ENCODE measurements around the gene THSD7B.

The THSD7B gene

DNA sequence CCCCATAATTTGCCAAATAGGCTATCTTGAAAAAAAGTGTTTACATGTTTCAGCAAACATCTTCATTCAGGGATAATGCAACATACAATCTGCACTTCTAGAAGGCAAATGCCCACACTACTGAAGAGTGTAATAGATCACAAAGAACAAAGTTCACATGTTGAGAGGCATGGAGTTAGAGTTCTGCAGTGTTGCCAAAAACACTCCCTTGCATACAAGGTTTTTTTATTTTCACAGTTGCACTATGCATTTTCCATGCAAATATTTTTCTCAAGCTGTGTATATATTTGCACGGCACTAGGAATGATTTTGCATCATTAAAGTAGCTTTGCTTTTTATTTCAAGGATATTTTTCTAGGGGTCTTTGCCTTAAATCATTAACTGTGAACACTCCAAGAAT is 409.9 kb downstream of the THSD7B start:
- H3K36me3 ChIP-seq (ENCODE audit: control insufficient read depth in 1 of 2, insufficient read depth in 2 of 2, low read depth in 1 of 2, low read length in 2 of 2), result no peaks in the 10 kb centered on the region
- no CpG with 5 or more reads among the region's 1 CpG for WGBS

DNA sequence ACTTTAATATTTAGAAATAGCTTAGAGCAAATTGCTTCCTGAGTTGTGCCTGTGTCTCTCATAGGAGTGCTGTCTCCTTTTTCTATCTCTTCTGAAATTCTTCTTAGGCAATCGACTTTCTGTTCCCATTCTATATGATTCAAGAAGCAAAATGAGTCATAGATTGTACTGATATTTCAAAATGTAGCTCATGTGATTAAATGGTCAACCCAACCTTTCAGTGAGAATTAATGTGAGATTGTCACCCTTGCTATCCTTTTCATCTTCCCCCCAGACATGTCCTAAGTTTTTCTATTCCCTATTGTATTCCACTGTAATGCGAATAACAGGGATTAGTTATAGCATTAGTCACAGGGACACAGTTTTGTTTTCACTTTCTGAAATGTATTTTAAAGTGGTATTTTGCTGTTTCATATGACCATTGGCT is 413.6 kb downstream of the THSD7B start:
- no peak overlapping the region for H2BK120ac ChIP-seq (ENCODE audit: low read depth, low read length)
- no peak overlapping the region for H2BK15ac ChIP-seq (ENCODE audit: low read depth, poor library complexity, severe bottlenecking)
- no peak overlapping the region for H3K4ac ChIP-seq (ENCODE audit: low read depth in 1 of 2, low read length in 2 of 2)
- no peaks in the 10 kb centered on the region for H3K79me1 ChIP-seq (replicated peaks; ENCODE audit: low read length, poor library complexity, severe bottlenecking)
- no peak overlapping the region for H4K91ac ChIP-seq (ENCODE audit: low read length)
- no CpG with 5 or more reads among the region's 2 CpGs for WGBS
- H3K9ac ChIP-seq (ENCODE audit: low read length), result peak overlapping the region; percentile 70
- H2BK12ac ChIP-seq (ENCODE audit: low read length in 2 of 2), result no peak overlapping the region
- H3K27me3 ChIP-seq (ENCODE audit: control insufficient read depth in 1 of 2, insufficient read depth in 1 of 2, low read length in 2 of 2), result no peaks in the 10 kb centered on the region
- no peak overlapping the region for H2BK5ac ChIP-seq (ENCODE audit: low read depth, low read length, poor library complexity, severe bottlenecking)
- no peak overlapping the region for H3K23ac ChIP-seq (ENCODE audit: low read length in 2 of 2)
- peak; percentile 63 for DNase-seq
- H2AK5ac ChIP-seq (ENCODE audit: low read length, severe bottlenecking), result no peak overlapping the region
- no peak overlapping the region for H2AFZ ChIP-seq (ENCODE audit: low read depth, low read length)
- peak overlapping the region; percentile 65 for H3K27ac ChIP-seq (ENCODE audit: low read length, poor library complexity, severe bottlenecking)
- peaks cover 2% of the 10 kb centered on the region for H3K4me1 ChIP-seq (ENCODE audit: control insufficient read depth, insufficient read depth, low read depth, low read length)
- no peak overlapping the region for H3K14ac ChIP-seq (ENCODE audit: low read length in 2 of 2)
- no peak overlapping the region for H4K8ac ChIP-seq (ENCODE audit: low read length)
- no peaks in the 10 kb centered on the region for H3K36me3 ChIP-seq (ENCODE audit: control insufficient read depth in 1 of 2, insufficient read depth in 2 of 2, low read depth in 1 of 2, low read length in 2 of 2)
- no peaks in the 10 kb centered on the region for H3K9me3 ChIP-seq (ENCODE audit: control insufficient read depth, low read length)
- peak overlapping the region; percentile 16 for H3K4me2 ChIP-seq (ENCODE audit: low read length, poor library complexity, severe bottlenecking)
- no peak overlapping the region for H3K18ac ChIP-seq (ENCODE audit: low read depth in 1 of 2, low read length in 2 of 2)
- H3K4me3 ChIP-seq (ENCODE audit: insufficient read depth in 1 of 2, low read depth in 1 of 2, low read length in 2 of 2), result peak overlapping the region in 1 of 2 experiments; percentile 52

More for the DNA sequence above, 409.9 kb downstream of the THSD7B start:
- no peak overlapping the region for H3K23ac ChIP-seq (ENCODE audit: low read length in 2 of 2)
- no peaks in the 10 kb centered on the region for H3K27me3 ChIP-seq (ENCODE audit: control insufficient read depth in 1 of 2, insufficient read depth in 1 of 2, low read length in 2 of 2)
- no peak overlapping the region for H2AK5ac ChIP-seq (ENCODE audit: low read length, severe bottlenecking)
- no peak overlapping the region for H3K4me3 ChIP-seq (ENCODE audit: insufficient read depth in 1 of 2, low read depth in 1 of 2, low read length in 2 of 2)
- H4K91ac ChIP-seq (ENCODE audit: low read length), result no peak overlapping the region
- no peaks in the 10 kb centered on the region for H3K79me1 ChIP-seq (replicated peaks; ENCODE audit: low read length, poor library complexity, severe bottlenecking)
- no peak overlapping the region for H3K18ac ChIP-seq (ENCODE audit: low read depth in 1 of 2, low read length in 2 of 2)
- H3K14ac ChIP-seq (ENCODE audit: low read length in 2 of 2), result no peak overlapping the region
- no peak overlapping the region for H2AFZ ChIP-seq (ENCODE audit: low read depth, low read length)
- H2BK12ac ChIP-seq (ENCODE audit: low read length in 2 of 2), result no peak overlapping the region
- no peak overlapping the region for H4K8ac ChIP-seq (ENCODE audit: low read length)
- DNase-seq, result no peak
- no peak overlapping the region for H3K4me2 ChIP-seq (ENCODE audit: low read length, poor library complexity, severe bottlenecking)
- no peak overlapping the region for H2BK5ac ChIP-seq (ENCODE audit: low read depth, low read length, poor library complexity, severe bottlenecking)
- H3K27ac ChIP-seq (ENCODE audit: low read length, poor library complexity, severe bottlenecking), result no peak overlapping the region
- no peak overlapping the region for H2BK15ac ChIP-seq (ENCODE audit: low read depth, poor library complexity, severe bottlenecking)
- H3K4ac ChIP-seq (ENCODE audit: low read depth in 1 of 2, low read length in 2 of 2), result no peak overlapping the region
- peaks cover 8% of the 10 kb centered on the region for H3K4me1 ChIP-seq (ENCODE audit: control insufficient read depth, insufficient read depth, low read depth, low read length)
- no peak overlapping the region for H3K9ac ChIP-seq (ENCODE audit: low read length)
- H2BK120ac ChIP-seq (ENCODE audit: low read depth, low read length), result no peak overlapping the region
- no peaks in the 10 kb centered on the region for H3K9me3 ChIP-seq (ENCODE audit: control insufficient read depth, low read length)

- Histone ChIP-seq H3K18ac (ENCODE audit: low read depth in 1 of 2, low read length in 2 of 2) (no peak overlapping the region), H4K91ac (ENCODE audit: low read length) (no peak overlapping the region), H2BK120ac (ENCODE audit: low read depth, low read length) (no peak overlapping the region), H3K23ac (ENCODE audit: low read length in 2 of 2) (no peak overlapping the region), H2AK5ac (ENCODE audit: low read length, severe bottlenecking) (no peak overlapping the region), H3K4me1 (ENCODE audit: control insufficient read depth, insufficient read depth, low read depth, low read length) (peaks cover 2% of the 10 kb centered on the region), H3K9ac (ENCODE audit: low read length) (peak overlapping the region; percentile 70), H2BK12ac (ENCODE audit: low read length in 2 of 2) (no peak overlapping the region), H2BK15ac (ENCODE audit: low read depth, poor library complexity, severe bottlenecking) (no peak overlapping the region), H3K9me3 (ENCODE audit: control insufficient read depth, low read length) (no peaks in the 10 kb centered on the region), H4K8ac (ENCODE audit: low read length) (no peak overlapping the region), H3K4me2 (ENCODE audit: low read length, poor library complexity, severe bottlenecking) (no peak overlapping the region), H3K4me3 (ENCODE audit: insufficient read depth in 1 of 2, low read depth in 1 of 2, low read length in 2 of 2) (peak overlapping the region in 1 of 2 experiments; percentile 52), H3K79me1 (replicated peaks; ENCODE audit: low read length, poor library complexity, severe bottlenecking) (no peaks in the 10 kb centered on the region), H3K36me3 (ENCODE audit: control insufficient read depth in 1 of 2, insufficient read depth in 2 of 2, low read depth in 1 of 2, low read length in 2 of 2) (no peaks in the 10 kb centered on the region), H2BK5ac (ENCODE audit: low read depth, low read length, poor library complexity, severe bottlenecking) (no peak overlapping the region), H3K27ac (ENCODE audit: low read length, poor library complexity, severe bottlenecking) (peak overlapping the region; percentile 65), H3K14ac (ENCODE audit: low read length in 2 of 2) (no peak overlapping the region), H2AFZ (ENCODE audit: low read depth, low read length) (no peak overlapping the region), H3K4ac (ENCODE audit: low read depth in 1 of 2, low read length in 2 of 2) (no peak overlapping the region), H3K27me3 (ENCODE audit: control insufficient read depth in 1 of 2, insufficient read depth in 1 of 2, low read length in 2 of 2) (no peaks in the 10 kb centered on the region)
- DNase-seq, result no peak
Measured at GRCh38 chr2:137179542-137179941, 414.2 kb downstream of the THSD7B start.

DNA sequence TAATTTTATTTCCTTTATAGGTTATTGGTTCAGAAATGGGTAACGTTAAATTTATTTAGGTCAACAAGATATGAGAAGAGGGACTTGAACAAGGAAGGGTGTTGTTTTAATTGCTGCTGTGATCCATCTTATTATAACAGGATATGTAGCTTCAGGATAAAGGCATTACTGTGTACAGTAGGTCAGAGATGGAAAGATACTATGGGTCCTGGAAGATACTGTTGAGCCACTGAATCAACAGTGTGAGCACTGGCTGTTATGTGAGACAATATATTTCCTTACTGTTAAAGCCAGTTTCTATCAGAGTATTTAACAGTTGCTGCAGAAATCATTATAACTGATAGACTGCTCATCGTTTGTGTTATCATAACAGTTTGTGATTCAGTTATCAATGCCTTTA is 414.7 kb downstream of the THSD7B start:
- Histone ChIP-seq H4K91ac (ENCODE audit: low read length) (no peak overlapping the region), H3K9ac (ENCODE audit: low read length) (no peak overlapping the region), H4K8ac (ENCODE audit: low read length) (no peak overlapping the region), H2BK5ac (ENCODE audit: low read depth, low read length, poor library complexity, severe bottlenecking) (no peak overlapping the region), H3K79me1 (replicated peaks; ENCODE audit: low read length, poor library complexity, severe bottlenecking) (no peaks in the 10 kb centered on the region), H2BK15ac (ENCODE audit: low read depth, poor library complexity, severe bottlenecking) (no peak overlapping the region), H3K4me1 (ENCODE audit: control insufficient read depth, insufficient read depth, low read depth, low read length) (peaks cover under 1% of the 10 kb centered on the region), H3K9me3 (ENCODE audit: control insufficient read depth, low read length) (no peaks in the 10 kb centered on the region), H3K27ac (ENCODE audit: low read length, poor library complexity, severe bottlenecking) (no peak overlapping the region), H3K4me3 (ENCODE audit: insufficient read depth in 1 of 2, low read depth in 1 of 2, low read length in 2 of 2) (no peak overlapping the region), H2AFZ (ENCODE audit: low read depth, low read length) (no peak overlapping the region), H3K36me3 (ENCODE audit: control insufficient read depth in 1 of 2, insufficient read depth in 2 of 2, low read depth in 1 of 2, low read length in 2 of 2) (no peaks in the 10 kb centered on the region), H3K27me3 (ENCODE audit: control insufficient read depth in 1 of 2, insufficient read depth in 1 of 2, low read length in 2 of 2) (no peaks in the 10 kb centered on the region), H3K18ac (ENCODE audit: low read depth in 1 of 2, low read length in 2 of 2) (no peak overlapping the region), H3K4ac (ENCODE audit: low read depth in 1 of 2, low read length in 2 of 2) (no peak overlapping the region), H3K23ac (ENCODE audit: low read length in 2 of 2) (no peak overlapping the region), H2BK12ac (ENCODE audit: low read length in 2 of 2) (no peak overlapping the region), H3K14ac (ENCODE audit: low read length in 2 of 2) (no peak overlapping the region), H3K4me2 (ENCODE audit: low read length, poor library complexity, severe bottlenecking) (no peak overlapping the region), H2AK5ac (ENCODE audit: low read length, severe bottlenecking) (no peak overlapping the region), H2BK120ac (ENCODE audit: low read depth, low read length) (no peak overlapping the region)
- WGBS, result 83% methylated on average over 1 of the region's 2 CpGs
- DNase-seq, result no peak

Measured in mesenchymal stem cell (in vitro differentiated cells and primary cell).